Mucosa of descending colon (tissue), 3 donors: ENCODE measurements around the gene RALGAPA1. TPM values are rescaled to one million over a fixed set of nuclear protein-coding genes. Genes with fewer than 3 reads are reported as not detected.
A peak's percentile ranks its signal among the peaks of the same experiment; 100 is the strongest.
"Not testable (repeated sequence)": the region's sequence is repeated elsewhere in the genome, so short reads cannot be mapped to it uniquely, and the experiment has no call there.

Experiments
- ATAC-seq: fragments of 200-7000 bp; cut with Tn5 transposase; one replicate; pipeline ENCODE4 v1.9.1; 2020; ENCODE audit warnings: mild to moderate bottlenecking, moderate library complexity
- DNase-seq, 3 donors: peaks; one replicate each; pipeline ENCODE4 v3.0.0-alpha.2; 2020
- H3K36me3 ChIP-seq: fragments of 200-600 bp; one replicate; pipeline ENCODE4 v1.8.0; 2021; ENCODE audit warnings: low read depth, mild to moderate bottlenecking
- H3K4me1 ChIP-seq: fragments of 200-600 bp; one replicate; pipeline ENCODE4 v1.8.0; 2021; ENCODE audit warnings: low read depth, mild to moderate bottlenecking
- H3K4me3 ChIP-seq: fragments of 200-600 bp; one replicate; pipeline ENCODE4 v1.8.0; 2021; ENCODE audit warnings: mild to moderate bottlenecking
- H3K9me3 ChIP-seq: fragments of 200-600 bp; one replicate; pipeline ENCODE4 v1.8.0; 2021; ENCODE audit warnings: mild to moderate bottlenecking
- CTCF ChIP-seq: fragments of 200-600 bp; IDR thresholded peaks from one replicate; pipeline ENCODE4 v1.8.0; 2022; ENCODE audit warnings: antibody characterized with exemption, mild to moderate bottlenecking
- intact Hi-C, 2 donors: fragments of 100-400 bp; cut with DNase I in 1 of 2; cut with micrococcal nuclease in 1 of 2; formaldehyde crosslinking; loops; one replicate each; pipeline versions ENCODE4 v1.11.0 to v1.11.1; 2022; cut with DNase I, micrococcal nuclease
- total RNA-seq, 3 donors: library from RNA; stranded (reverse); fragmentation: NEBNext Ultra II Directional in 2 of 3; extraction: Animal tissue kit (Norgen Biotek cat#: 25700) in 2 of 3; gene quantifications; one replicate each; pipeline versions ENCODE4 v1.2.1 to v1.2.4, GENCODE V29; 2021 to 2023
- donor health status: DM: no; HTN: no; CAD: no; lungs with moderate emphysema.
- donor health status: DM: no; HTN: no; CAD: no.
- donor health status: DM: no; HTN: yes; CAD: no.

The RALGAPA1 gene
- total RNA-seq, 3 donors from 2014 or later: 64.4 to 92.1 (median 90.6) TPM

DNA sequence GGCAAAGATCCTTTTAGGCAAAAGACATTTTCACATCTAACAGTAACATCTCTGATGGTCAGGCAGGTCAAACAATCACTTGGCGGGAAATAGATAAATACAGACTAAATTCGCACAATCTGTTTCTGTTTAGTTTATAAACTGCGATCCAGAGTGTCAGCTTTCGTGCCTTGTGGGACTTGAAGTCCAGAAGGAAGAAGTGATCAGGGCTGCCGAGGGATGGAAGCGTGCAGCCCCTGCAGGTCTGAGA, 16.8 kb upstream of the RALGAPA1 start:
- intact Hi-C loops: no loop called here
- TF ChIP-seq CTCF: no peak
- no peak overlapping the region for H3K4me3 ChIP-seq
- DNase-seq (no peak), ATAC-seq (no peak)
- no peaks in the 10 kb centered on the region for H3K9me3 ChIP-seq
- H3K36me3 ChIP-seq: no peaks in the 10 kb centered on the region
- H3K4me1 ChIP-seq: no peaks in the 10 kb centered on the region

- H3K36me3 ChIP-seq, intact Hi-C loops, ATAC-seq, DNase-seq, H3K9me3 ChIP-seq, H3K4me1 ChIP-seq, H3K4me3 ChIP-seq: not testable (repeated sequence)
Observed at GRCh38 chr14:35824446-35825165, 15.5 kb upstream of the RALGAPA1 start.

GRCh38 chr14:35822501-35822900, 13.4 kb upstream of the RALGAPA1 start:
- ATAC-seq (no peak), DNase-seq (no peak)
- Histone ChIP-seq H3K36me3 (no peaks in the 10 kb centered on the region), H3K4me3 (no peak overlapping the region), H3K9me3 (no peaks in the 10 kb centered on the region), H3K4me1 (no peaks in the 10 kb centered on the region)
- no peak for TF ChIP-seq CTCF
- intact Hi-C loops: no loop called here

DNA sequence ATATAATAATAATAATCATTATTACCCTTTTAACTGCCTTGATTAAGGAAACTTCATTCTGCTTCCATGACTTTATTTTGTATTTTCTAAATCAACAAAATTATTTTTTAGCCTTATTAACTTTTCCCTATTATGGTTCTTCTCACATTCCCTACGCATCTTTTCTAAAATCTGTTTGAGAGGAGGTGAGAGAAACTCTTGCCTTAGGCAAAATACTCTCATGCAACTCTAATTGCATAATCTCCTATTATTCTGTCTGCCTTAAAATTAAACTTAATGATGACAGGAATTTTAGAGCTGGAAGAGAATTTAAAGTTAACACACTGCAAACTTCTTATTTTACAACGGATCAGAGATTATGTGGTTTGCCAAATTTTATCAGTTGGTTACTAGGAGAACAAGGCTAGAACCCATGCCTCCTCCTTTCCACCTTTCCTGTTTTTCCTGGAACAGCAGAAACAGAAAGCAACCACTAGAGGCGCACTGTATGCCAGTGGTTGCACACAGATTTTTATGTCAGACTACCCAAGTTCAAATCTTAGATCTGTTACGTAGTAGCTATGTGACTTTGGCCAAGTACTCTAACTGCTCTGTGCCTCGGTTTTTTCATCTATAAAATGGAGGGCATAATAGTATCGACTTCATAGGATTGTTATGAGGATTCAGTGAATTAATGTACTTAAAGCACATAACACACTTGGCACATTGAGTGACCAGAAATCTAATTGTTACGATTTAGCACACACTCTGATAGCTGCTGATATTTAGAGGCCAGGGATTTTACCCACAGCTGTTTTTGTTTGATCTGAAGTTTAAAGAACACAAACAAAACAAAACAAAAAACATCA, 12.7 kb upstream of the RALGAPA1 start:
- intact Hi-C loops: no loop called here
- TF ChIP-seq CTCF: peak; percentile 55
- Histone ChIP-seq H3K9me3 (no peaks in the 10 kb centered on the region), H3K4me3 (no peak overlapping the region), H3K36me3 (no peaks in the 10 kb centered on the region), H3K4me1 (no peaks in the 10 kb centered on the region)
- peak in 1 of 3 donors; percentile 51 for DNase-seq
- ATAC-seq: no peak

GRCh38 chr14:35819591-35820540, 10.8 kb upstream of the RALGAPA1 start:
- Histone ChIP-seq H3K9me3 (no peaks in the 10 kb centered on the region), H3K4me1 (no peaks in the 10 kb centered on the region), H3K36me3 (no peaks in the 10 kb centered on the region), H3K4me3 (no peak overlapping the region)
- ATAC-seq (no peak), DNase-seq (no peak)
- TF ChIP-seq CTCF: no peak
- intact Hi-C loops: no loop called here
